Kidney (tissue), 14 donors: Measurements from ENCODE around the gene PLEKHD1. TPM values are rescaled to one million over a fixed set of nuclear protein-coding genes. Genes with fewer than 3 reads are reported as not detected.
A peak's percentile ranks its signal among the peaks of the same experiment; 100 is the strongest.

Experiments used
- DNase-seq, 5 donors: peaks; one replicate each; pipeline ENCODE4 v3.0.0-alpha.2; 2013 to 2020
- FAIRE-seq: peaks from 2 replicates; lab custom pipeline; 2012; peaks lifted over from hg19 to GRCh38; lab: Jason Lieb, UNC
- H3K27ac ChIP-seq, 2 donors: one replicate each; pipeline ENCODE4 v1.7.0; 2013; ENCODE audit warnings: low read depth in 2 of 2, low read length in 2 of 2, inconsistent platforms in 1 of 2
- H3K27me3 ChIP-seq: one replicate; pipeline ENCODE4 v1.7.1; 2013; ENCODE audit warnings: low read length, inconsistent platforms; ENCODE audit not compliant: control insufficient read depth, insufficient read depth
- H3K36me3 ChIP-seq, 3 donors: one replicate each; pipeline versions ENCODE4 v1.7.0 to v1.7.1; 2013; ENCODE audit warnings: low read length in 3 of 3, control low read depth in 1 of 3, inconsistent platforms in 1 of 3; ENCODE audit not compliant: insufficient read depth in 3 of 3, control insufficient read depth in 2 of 3
- H3K4me1 ChIP-seq, 3 donors: one replicate each; pipeline versions ENCODE4 v1.7.0 to v1.7.1; 2013; ENCODE audit warnings: low read length in 3 of 3, inconsistent platforms in 1 of 3, low read depth in 1 of 3; ENCODE audit not compliant: control insufficient read depth in 2 of 3, insufficient read depth in 2 of 3
- H3K4me3 ChIP-seq, 3 donors: one replicate each; pipeline versions ENCODE4 v1.7.0 to v1.8.1; 2013; ENCODE audit warnings: low read length in 3 of 3, control low read depth in 1 of 3, inconsistent platforms in 1 of 3
- H3K9ac ChIP-seq, 3 donors: one replicate each; pipeline versions ENCODE4 v1.7.0 to v1.7.1; 2013; ENCODE audit warnings: low read length in 3 of 3, control low read depth in 1 of 3, inconsistent platforms in 1 of 3
- H3K9me3 ChIP-seq, 3 donors: one replicate each; pipeline versions ENCODE4 v1.7.0 to v1.7.1; 2013; ENCODE audit warnings: low read length in 3 of 3, control low read depth in 1 of 3, inconsistent platforms in 1 of 3; ENCODE audit not compliant: control insufficient read depth in 2 of 3, insufficient read depth in 1 of 3
- intact Hi-C: fragments of 100-400 bp; cut with DNase I; formaldehyde crosslinking; loops from one replicate; pipeline ENCODE4 v1.11.1; 2022
- polyA plus RNA-seq: library from polyadenylated mRNA; stranded (reverse); fragments of 350-450 nt; fragmentation: Illumina TruSeq; extraction: RNeasy Lipid Tissue Mini Kit (QIAGEN cat#74804); gene quantifications from one replicate; pipeline ENCODE4 v1.2.3, GENCODE V29; 2014; ENCODE audit warnings: low read depth, low replicate concordance; ENCODE audit not compliant: insufficient read depth
- total RNA-seq: library from RNA; stranded (reverse); fragmentation: NEBNext Ultra II Directional; extraction: Animal tissue kit (Norgen Biotek cat#: 25700); gene quantifications from one replicate; pipeline ENCODE4 v1.2.1, GENCODE V29; 2021
- TF ChIP-seq, protein P1 (sequence below): IDR thresholded peaks from 3 replicates; pipeline ENCODE4 v1.5.1; 2012; ENCODE audit warnings: mild to moderate bottlenecking, moderate library complexity, borderline replicate concordance; ENCODE audit not compliant: insufficient read depth; ENCODE audit errors: extremely low read depth
- donor health status: control.
- donor health status: control.
- donor health status: control.
- donor health status: control.
- donor health status: control.
- donor health status: DM: yes; HTN: yes; CAD: no.
- donor health status: Normal renal cell carcinoma (clear cell type).

PLEKHD1 gene
- total and polyA plus RNA-seq, 2 donors from 2014 or later, result 0.25 to 3.4 TPM

DNA sequence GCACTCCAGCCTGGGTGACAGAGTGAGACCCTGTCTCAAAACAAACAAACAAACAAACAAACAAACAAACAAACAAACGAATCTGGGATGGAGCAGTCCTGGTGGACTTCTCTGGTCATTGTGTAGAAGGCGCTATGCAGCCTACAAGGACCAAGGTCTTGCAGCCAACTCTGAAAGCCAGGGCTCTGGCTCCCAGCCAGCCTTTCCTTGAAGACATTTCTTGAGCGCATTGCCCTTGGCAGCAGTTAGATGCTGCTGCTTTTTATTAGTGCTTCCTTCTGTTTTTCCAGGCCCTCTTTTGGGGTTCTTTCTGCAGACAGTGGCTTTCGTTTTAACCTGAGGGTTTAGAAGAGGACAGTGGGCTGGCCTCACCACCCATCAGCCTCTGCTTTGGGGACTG is 70.0 kb downstream of the PLEKHD1 start:
- Histone ChIP-seq H3K36me3 (no peaks in the 10 kb centered on the region), H3K4me3 (no peak overlapping the region), H3K27ac (no peak overlapping the region), H3K9me3 (no peaks in the 10 kb centered on the region), H3K4me1 (no peaks in the 10 kb centered on the region), H3K9ac (no peak overlapping the region), H3K27me3 (no peaks in the 10 kb centered on the region)
- FAIRE-seq (no peak), DNase-seq (no peak)
- TF ChIP-seq, protein P1, sequence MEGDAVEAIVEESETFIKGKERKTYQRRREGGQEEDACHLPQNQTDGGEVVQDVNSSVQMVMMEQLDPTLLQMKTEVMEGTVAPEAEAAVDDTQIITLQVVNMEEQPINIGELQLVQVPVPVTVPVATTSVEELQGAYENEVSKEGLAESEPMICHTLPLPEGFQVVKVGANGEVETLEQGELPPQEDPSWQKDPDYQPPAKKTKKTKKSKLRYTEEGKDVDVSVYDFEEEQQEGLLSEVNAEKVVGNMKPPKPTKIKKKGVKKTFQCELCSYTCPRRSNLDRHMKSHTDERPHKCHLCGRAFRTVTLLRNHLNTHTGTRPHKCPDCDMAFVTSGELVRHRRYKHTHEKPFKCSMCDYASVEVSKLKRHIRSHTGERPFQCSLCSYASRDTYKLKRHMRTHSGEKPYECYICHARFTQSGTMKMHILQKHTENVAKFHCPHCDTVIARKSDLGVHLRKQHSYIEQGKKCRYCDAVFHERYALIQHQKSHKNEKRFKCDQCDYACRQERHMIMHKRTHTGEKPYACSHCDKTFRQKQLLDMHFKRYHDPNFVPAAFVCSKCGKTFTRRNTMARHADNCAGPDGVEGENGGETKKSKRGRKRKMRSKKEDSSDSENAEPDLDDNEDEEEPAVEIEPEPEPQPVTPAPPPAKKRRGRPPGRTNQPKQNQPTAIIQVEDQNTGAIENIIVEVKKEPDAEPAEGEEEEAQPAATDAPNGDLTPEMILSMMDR, result no peak
- intact Hi-C loops, result no loop called here

DNA sequence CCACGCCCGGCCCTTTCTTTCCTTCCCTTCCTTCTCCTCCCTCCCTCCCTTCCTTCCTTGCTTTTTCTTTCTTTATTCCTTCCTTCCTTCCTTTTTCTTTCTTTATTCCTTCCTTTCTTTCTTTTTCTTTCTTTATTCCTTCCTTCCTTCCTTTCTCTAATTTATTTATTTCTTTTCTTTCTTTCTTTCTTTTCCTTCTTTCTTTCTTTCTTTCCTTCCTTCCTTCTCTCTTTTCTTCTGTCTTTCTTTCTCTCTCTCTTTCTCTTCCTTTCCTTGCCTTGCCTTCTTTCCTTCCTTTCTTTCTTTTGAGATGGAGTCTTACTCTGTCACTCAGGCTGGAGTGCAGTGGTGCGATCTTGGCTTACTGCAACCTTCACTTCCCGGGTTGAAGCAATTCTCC is 74.2 kb downstream of the PLEKHD1 start:
- TF ChIP-seq, protein P1, result no peak
- H3K9ac ChIP-seq, result no peak overlapping the region
- DNase-seq (no peak), FAIRE-seq (no peak)
- H3K27ac ChIP-seq, result no peak overlapping the region
- H3K4me3 ChIP-seq, result no peak overlapping the region
- no peaks in the 10 kb centered on the region for H3K27me3 ChIP-seq
- intact Hi-C loops, result no loop called here
- no peaks in the 10 kb centered on the region for H3K36me3 ChIP-seq
- H3K4me1 ChIP-seq, result no peaks in the 10 kb centered on the region
- H3K9me3 ChIP-seq, result no peaks in the 10 kb centered on the region

DNA sequence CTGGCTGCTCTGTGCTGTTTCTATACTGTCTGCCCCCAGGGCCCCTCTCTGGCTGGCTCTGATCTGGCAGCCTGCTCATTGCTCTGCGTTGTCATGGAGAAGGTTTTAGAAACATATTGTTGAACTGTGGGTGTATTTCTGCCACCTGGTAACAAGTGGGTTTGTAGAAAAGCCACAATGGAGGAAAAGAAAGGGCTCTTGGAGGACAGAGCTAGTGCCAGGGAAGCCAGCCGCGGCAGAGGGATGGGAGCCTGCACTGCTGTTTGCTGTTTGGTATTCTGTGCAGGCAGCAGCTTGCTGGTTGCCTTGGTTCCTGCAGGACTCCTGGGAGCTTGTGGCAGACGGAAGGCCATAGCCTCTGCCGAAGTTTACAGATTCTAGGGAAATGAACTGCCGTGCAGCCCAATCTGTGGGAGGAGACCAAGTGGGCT is 75.1 kb downstream of the PLEKHD1 start:
- H3K27ac ChIP-seq, result no peak overlapping the region
- H3K9me3 ChIP-seq, result no peaks in the 10 kb centered on the region
- H3K4me3 ChIP-seq, result no peak overlapping the region
- intact Hi-C loops, result no loop called here
- TF ChIP-seq, protein P1, result no peak
- no peak for FAIRE-seq
- no peaks in the 10 kb centered on the region for H3K4me1 ChIP-seq
- H3K9ac ChIP-seq, result no peak overlapping the region
- no peaks in the 10 kb centered on the region for H3K27me3 ChIP-seq
- DNase-seq, result peak in 4 of 5 donors; percentile 57 to 82 (median 70)
- H3K36me3 ChIP-seq, result no peaks in the 10 kb centered on the region

DNA sequence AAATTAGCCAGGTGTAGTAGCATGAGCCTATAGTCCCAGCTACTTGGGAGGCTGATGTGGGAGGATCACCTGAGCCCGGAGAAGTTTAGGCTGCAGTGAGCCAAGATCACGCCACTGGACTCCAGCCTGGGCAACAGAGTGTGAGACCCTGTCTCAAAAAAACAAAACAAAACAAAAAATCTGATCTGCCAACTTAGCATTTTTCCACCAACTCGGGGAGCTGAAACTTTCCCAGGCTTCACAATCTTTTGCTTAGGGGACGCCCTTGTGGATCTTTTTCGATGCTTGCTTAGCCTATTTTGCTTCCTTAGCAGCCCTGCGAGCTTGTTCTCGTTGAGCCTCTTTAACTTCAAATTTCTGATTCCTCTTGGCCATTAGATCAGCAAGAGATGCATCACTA is 76.3 kb downstream of the PLEKHD1 start:
- Histone ChIP-seq H3K9me3 (no peaks in the 10 kb centered on the region), H3K36me3 (no peaks in the 10 kb centered on the region), H3K4me3 (no peak overlapping the region), H3K27ac (no peak overlapping the region), H3K27me3 (no peaks in the 10 kb centered on the region), H3K9ac (no peak overlapping the region), H3K4me1 (no peaks in the 10 kb centered on the region)
- no peak for FAIRE-seq
- TF ChIP-seq, protein P1, result no peak
- no peak for DNase-seq
- intact Hi-C loops, result no loop called here
